PFSK-1 (cell line): ENCODE data around the gene PPIB.

Experiments
- POLR2AphosphoS5 ChIP-seq: IDR thresholded peaks from 2 replicates; pipeline ENCODE4 v1.6.1; 2012; ENCODE audit warnings: low read depth, mild to moderate bottlenecking, control low read depth, low read length, moderate library complexity
- REST ChIP-seq, 2 experiments: IDR thresholded peaks; 2 replicates each; pipeline versions ENCODE4 v1.6.1 to v1.8.0; 2011 to 2012; ENCODE audit warnings: low read depth in 2 of 2, low read length in 2 of 2, control low read depth in 1 of 2, inconsistent platforms in 1 of 2, mild to moderate bottlenecking in 1 of 2, moderate library complexity in 1 of 2; ENCODE audit not compliant: insufficient read depth in 1 of 2
- SIN3A ChIP-seq: IDR thresholded peaks from 2 replicates; pipeline ENCODE4 v1.6.1; 2012; ENCODE audit warnings: mild to moderate bottlenecking, low read length, moderate library complexity, borderline replicate concordance; ENCODE audit not compliant: insufficient read depth
- TAF1 ChIP-seq: IDR thresholded peaks from 2 replicates; pipeline ENCODE4 v1.6.1; 2012; ENCODE audit warnings: low read length, control low read depth, borderline replicate concordance; ENCODE audit not compliant: insufficient read depth

DNA sequence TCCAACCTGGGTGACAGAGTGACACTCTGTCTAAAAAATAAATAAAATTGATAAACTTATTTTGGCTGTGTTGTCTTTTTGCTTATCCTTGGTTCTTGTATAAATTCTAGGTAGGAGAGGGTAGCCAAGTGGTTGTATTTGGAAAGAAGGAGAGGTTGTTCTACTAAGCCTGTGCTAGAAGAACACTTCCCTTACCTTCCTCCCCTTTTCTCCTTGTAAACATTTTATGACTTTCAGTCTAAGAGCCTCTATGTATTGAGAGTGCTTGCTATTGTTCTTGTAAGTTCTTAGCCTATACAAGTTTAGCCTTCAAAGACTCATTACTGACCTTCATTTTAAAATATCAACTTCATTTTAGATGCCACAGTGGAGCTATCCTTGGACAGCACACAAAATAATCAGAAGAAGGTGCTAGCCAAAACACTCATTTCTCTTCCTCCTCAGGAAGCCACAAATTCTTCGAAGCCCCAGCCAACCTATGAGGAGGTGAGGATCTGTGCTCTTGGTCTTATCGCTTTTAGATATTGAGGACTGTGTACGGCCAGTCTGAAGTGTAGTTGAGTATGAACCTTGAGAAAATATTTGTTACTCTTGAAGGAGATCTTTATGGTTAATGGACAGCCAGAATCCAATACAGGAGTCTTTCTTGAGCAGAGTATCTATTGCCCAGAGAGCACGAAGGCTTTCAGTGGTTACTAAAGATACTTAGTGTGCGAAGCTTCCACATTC, 44.9 kb downstream of the PPIB start:
- TF ChIP-seq POLR2AphosphoS5 (no peak), REST (IDR thresholded peaks at IDR 0.05; ENCODE audit: insufficient read depth in 1 of 2, low read depth in 2 of 2, low read length in 2 of 2) (no peak), SIN3A (no peak), TAF1 (no peak)
